Measurements from ENCODE around the gene TNS4.
A peak's percentile ranks its signal among the peaks of the same experiment; 100 is the strongest.

TNS4 gene

DNA sequence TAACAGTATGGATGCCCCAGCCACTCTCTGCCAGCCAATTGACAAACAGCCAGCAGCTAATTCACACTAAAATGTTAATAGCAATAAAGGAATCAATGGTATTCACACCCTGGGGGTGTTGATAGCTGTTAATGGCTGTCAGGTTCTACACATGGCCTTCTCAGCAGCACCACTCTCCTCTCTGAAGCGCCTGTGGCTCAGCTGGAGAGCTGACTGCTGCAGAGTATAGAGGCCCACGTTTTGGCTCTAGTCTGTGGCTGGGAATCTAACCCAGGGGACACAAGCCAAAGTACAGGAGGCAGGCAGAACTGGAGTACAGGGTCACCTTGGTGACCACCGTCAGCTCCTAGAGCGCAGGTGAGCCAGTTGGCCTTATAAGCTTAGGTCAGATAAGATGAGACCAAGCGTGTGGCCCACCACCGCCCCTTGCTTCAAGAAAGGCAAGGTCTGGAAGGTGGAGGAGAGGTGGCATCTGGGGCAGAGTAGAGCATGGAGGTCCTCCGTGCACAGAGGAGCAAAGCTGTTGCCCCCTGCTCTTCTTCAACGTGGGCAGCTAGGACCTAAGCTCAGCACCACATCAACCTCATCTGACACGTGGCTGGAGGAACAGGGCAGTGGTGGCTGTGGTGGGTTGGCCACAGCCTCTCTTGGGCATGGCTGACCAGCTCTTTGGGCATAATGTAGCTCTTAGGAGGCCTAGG, 38.4 kb upstream of the TNS4 start:
- Mint-ChIP-seq H3K9me3 (no peaks in the 10 kb centered on the region), H3K4me3 (peak overlapping the region; percentile 73), H3K27ac (peak overlapping the region; percentile 99), H3K4me1 (peaks cover 91% of the 10 kb centered on the region), H3K36me3 (ENCODE audit: low read depth) (no peaks in the 10 kb centered on the region), H3K27me3 (no peaks in the 10 kb centered on the region)
- ATAC-seq (no peak), DNase-seq (no peak)

- Mint-ChIP-seq H3K4me1 (peaks cover 96% of the 10 kb centered on the region), H3K27me3 (no peaks in the 10 kb centered on the region), H3K9me3 (no peaks in the 10 kb centered on the region), H3K27ac (no peak overlapping the region), H3K4me3 (no peak overlapping the region), H3K36me3 (ENCODE audit: low read depth) (no peaks in the 10 kb centered on the region)
- DNase-seq (no peak), ATAC-seq (no peak)
Measured at GRCh38 chr17:40538936-40539705, 37.7 kb upstream of the TNS4 start.

GRCh38 chr17:40538019-40538935, 36.9 kb upstream of the TNS4 start:
- H3K9me3 Mint-ChIP-seq = no peaks in the 10 kb centered on the region
- ATAC-seq = no peak
- DNase-seq = no peak
- H3K27me3 Mint-ChIP-seq = no peaks in the 10 kb centered on the region
- H3K4me3 Mint-ChIP-seq = no peak overlapping the region
- no peak overlapping the region for H3K27ac Mint-ChIP-seq
- H3K4me1 Mint-ChIP-seq = peaks cover 96% of the 10 kb centered on the region
- no peaks in the 10 kb centered on the region for H3K36me3 Mint-ChIP-seq (ENCODE audit: low read depth)

- Mint-ChIP-seq H3K27ac (peak overlapping the region; percentile 73), H3K4me1 (peaks cover 96% of the 10 kb centered on the region), H3K27me3 (no peaks in the 10 kb centered on the region), H3K4me3 (no peak overlapping the region), H3K36me3 (ENCODE audit: low read depth) (no peaks in the 10 kb centered on the region), H3K9me3 (no peaks in the 10 kb centered on the region)
- no peak for ATAC-seq
- no peak for DNase-seq
Measured at GRCh38 chr17:40536295-40537171, 35.1 kb upstream of the TNS4 start.

- DNase-seq (no peak), ATAC-seq (no peak)
- H3K27ac Mint-ChIP-seq = peak overlapping the region; percentile 70
- H3K4me3 Mint-ChIP-seq = no peak overlapping the region
- H3K27me3 Mint-ChIP-seq = no peaks in the 10 kb centered on the region
- H3K36me3 Mint-ChIP-seq (ENCODE audit: low read depth) = no peaks in the 10 kb centered on the region
- no peaks in the 10 kb centered on the region for H3K9me3 Mint-ChIP-seq
- H3K4me1 Mint-ChIP-seq = peaks cover 96% of the 10 kb centered on the region
Measured at GRCh38 chr17:40535924-40536294, 34.5 kb upstream of the TNS4 start.

- no peak for DNase-seq
- no peaks in the 10 kb centered on the region for H3K36me3 Mint-ChIP-seq (ENCODE audit: low read depth)
- H3K9me3 Mint-ChIP-seq = no peaks in the 10 kb centered on the region
- no peaks in the 10 kb centered on the region for H3K27me3 Mint-ChIP-seq
- peaks cover 96% of the 10 kb centered on the region for H3K4me1 Mint-ChIP-seq
- H3K4me3 Mint-ChIP-seq = no peak overlapping the region
- ATAC-seq = no peak
- H3K27ac Mint-ChIP-seq = no peak overlapping the region
Measured at GRCh38 chr17:40535438-40535837, 34.0 kb upstream of the TNS4 start.

DNA sequence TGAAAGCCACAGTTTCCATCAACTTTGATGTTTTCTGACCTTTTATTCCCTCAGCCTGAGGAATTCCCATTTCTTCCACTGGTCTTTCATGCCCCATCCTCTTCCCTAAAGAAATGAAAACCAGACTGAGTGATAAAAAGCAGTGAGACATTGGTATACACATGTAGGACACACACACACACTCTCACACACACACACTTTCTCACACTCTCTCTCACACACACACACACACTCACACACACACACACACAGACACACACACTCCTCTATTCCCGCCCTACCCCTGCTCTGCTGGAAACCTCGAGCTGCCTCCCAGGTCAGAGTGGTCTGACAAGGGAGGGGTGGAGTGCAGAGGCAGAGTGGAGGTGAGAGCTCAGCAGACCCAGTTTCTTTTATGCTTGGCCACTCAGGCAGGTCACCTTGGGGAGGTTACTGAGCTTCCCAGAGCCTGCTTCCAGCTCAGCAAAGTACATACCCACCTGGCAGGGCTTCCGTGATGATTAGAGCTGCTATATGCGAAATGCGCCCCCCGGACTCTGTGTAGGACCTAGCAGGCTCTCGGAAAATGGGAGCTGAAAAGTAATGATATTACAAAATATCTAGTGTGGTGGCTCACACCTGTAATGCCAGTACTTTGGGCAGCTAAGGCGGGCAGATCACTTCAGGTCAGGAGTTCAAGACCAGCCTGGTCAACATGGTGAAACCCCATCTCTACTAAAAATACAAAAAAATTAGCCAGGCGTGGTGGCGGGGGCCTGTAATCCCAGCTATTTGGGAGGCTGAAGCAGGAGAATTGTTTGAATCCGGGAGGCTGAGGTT, 33.2 kb upstream of the TNS4 start:
- no peaks in the 10 kb centered on the region for H3K36me3 Mint-ChIP-seq (ENCODE audit: low read depth)
- no peaks in the 10 kb centered on the region for H3K9me3 Mint-ChIP-seq
- H3K4me1 Mint-ChIP-seq = peaks cover 96% of the 10 kb centered on the region
- H3K4me3 Mint-ChIP-seq = peak overlapping the region; percentile 7
- H3K27ac Mint-ChIP-seq = peak overlapping the region; percentile 58
- no peaks in the 10 kb centered on the region for H3K27me3 Mint-ChIP-seq
- no peak for DNase-seq
- no peak for ATAC-seq

DNA sequence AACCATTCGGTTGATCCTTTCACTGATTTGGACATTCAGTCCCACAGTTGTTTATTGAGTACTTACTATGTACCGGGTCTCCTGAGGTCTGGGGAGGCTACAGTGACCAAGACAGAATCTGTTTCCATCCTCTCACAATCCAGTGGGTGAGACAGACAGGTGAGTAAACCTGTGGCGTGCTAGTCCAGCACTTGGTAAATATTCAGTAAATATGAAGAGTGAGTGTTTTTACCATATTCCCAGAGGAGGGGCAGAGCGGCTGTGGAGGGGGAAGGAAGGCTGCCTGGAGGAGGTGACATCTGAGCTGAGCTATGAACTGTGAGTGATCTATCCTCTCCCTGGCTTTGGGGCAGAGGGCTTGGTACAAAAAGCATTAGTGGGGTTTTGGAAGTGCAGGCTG, 32.5 kb upstream of the TNS4 start:
- DNase-seq (no peak), ATAC-seq (no peak)
- H3K4me1 Mint-ChIP-seq = peaks cover 93% of the 10 kb centered on the region
- H3K36me3 Mint-ChIP-seq (ENCODE audit: low read depth) = no peaks in the 10 kb centered on the region
- H3K27me3 Mint-ChIP-seq = no peaks in the 10 kb centered on the region
- H3K27ac Mint-ChIP-seq = peak overlapping the region; percentile 85
- H3K9me3 Mint-ChIP-seq = no peaks in the 10 kb centered on the region
- peak overlapping the region; percentile 71 for H3K4me3 Mint-ChIP-seq

DNA sequence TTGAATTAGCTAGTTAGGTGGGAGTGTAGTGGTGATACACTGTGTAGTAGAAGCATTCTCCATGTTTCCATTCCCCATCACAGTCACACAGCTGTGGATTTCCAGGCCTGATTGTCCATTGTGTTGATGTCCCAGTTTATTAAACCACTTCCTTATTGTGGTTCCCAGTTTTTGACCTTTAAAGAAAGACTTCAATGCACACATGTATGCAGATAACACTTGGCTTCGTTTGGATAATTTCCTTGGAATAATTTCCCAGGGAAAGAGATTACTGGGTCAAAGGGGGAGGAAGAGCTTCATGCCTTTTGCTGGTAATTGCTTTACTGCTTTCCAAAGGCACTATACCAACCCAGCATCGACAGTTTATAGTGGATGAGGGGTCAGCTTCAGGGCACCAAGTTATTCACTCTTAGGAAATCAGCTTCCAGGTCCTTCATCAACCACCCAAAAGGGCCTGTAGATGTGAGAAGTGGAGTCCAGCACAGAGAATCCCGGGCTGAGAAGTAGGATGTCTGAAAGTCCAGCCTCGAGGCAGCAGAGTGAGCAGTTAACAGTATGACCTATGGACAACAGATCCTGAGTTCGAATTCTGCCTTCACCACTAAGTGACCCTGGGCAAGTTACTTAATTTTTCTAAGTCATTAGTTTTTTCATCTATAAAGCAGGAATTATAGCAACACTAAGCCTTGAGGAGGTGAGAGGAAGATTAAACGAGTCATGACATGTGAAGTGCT, 31.3 kb upstream of the TNS4 start:
- no peaks in the 10 kb centered on the region for H3K36me3 Mint-ChIP-seq (ENCODE audit: low read depth)
- no peaks in the 10 kb centered on the region for H3K9me3 Mint-ChIP-seq
- peak overlapping the region; percentile 85 for H3K27ac Mint-ChIP-seq
- peak overlapping the region; percentile 71 for H3K4me3 Mint-ChIP-seq
- no peaks in the 10 kb centered on the region for H3K27me3 Mint-ChIP-seq
- no peak for ATAC-seq
- DNase-seq = no peak
- H3K4me1 Mint-ChIP-seq = peaks cover 88% of the 10 kb centered on the region

- peak; percentile 89 for DNase-seq
- H3K4me3 Mint-ChIP-seq = peak overlapping the region; percentile 71
Measured at GRCh38 chr17:40531051-40531991, 29.9 kb upstream of the TNS4 start.

GRCh38 chr17:40530531-40530994, 29.1 kb upstream of the TNS4 start:
- no peak for ATAC-seq
- Mint-ChIP-seq H3K27ac (peak overlapping the region; percentile 85), H3K9me3 (peaks cover 4% of the 10 kb centered on the region), H3K4me3 (peak overlapping the region; percentile 29), H3K27me3 (no peaks in the 10 kb centered on the region), H3K4me1 (peaks cover 67% of the 10 kb centered on the region), H3K36me3 (ENCODE audit: low read depth) (peaks cover 7% of the 10 kb centered on the region)
- peak; percentile 21 for DNase-seq

More at GRCh38 chr17:40531051-40531991, 29.9 kb upstream of the TNS4 start:
- H3K4me1 Mint-ChIP-seq = peaks cover 75% of the 10 kb centered on the region
- peak; percentile 82 for ATAC-seq
- peak overlapping the region; percentile 85 for H3K27ac Mint-ChIP-seq
- peaks cover 2% of the 10 kb centered on the region for H3K36me3 Mint-ChIP-seq (ENCODE audit: low read depth)
- no peaks in the 10 kb centered on the region for H3K9me3 Mint-ChIP-seq
- no peaks in the 10 kb centered on the region for H3K27me3 Mint-ChIP-seq

- ATAC-seq (no peak), DNase-seq (no peak)
- peak overlapping the region; percentile 85 for H3K27ac Mint-ChIP-seq
- no peaks in the 10 kb centered on the region for H3K27me3 Mint-ChIP-seq
- H3K9me3 Mint-ChIP-seq = peaks cover 10% of the 10 kb centered on the region
- H3K4me3 Mint-ChIP-seq = no peak overlapping the region
- H3K4me1 Mint-ChIP-seq = peaks cover 63% of the 10 kb centered on the region
- peaks cover 12% of the 10 kb centered on the region for H3K36me3 Mint-ChIP-seq (ENCODE audit: low read depth)
Measured at GRCh38 chr17:40529991-40530390, 28.6 kb upstream of the TNS4 start.

Data from activated naive CD8-positive, alpha-beta T cell treated with anti-CD3 and anti-CD28 coated beads, Interleukin-2, amount 50 U/mL, for 24 hours (primary cell).